Daoy (cell line): ENCODE results near the gene DNM3. TPM values are rescaled to one million over a fixed set of nuclear protein-coding genes. Genes with fewer than 3 reads are reported as not detected.
"Not testable (repeated sequence)": the region's sequence is repeated elsewhere in the genome, so short reads cannot be mapped to it uniquely, and the experiment has no call there.

ENCODE experiments used
- DNase-seq: peaks from one replicate; pipeline ENCODE4 v3.0.0-alpha.2; 2015; ENCODE audit warnings: low read depth
- total RNA-seq: library from RNA; depleted of rRNA; stranded (reverse); fragments of >200 nt; shearing (Covaris generic); gene quantifications from 2 replicates; pipeline ENCODE4 v1.2.3, GENCODE V29; 2014; rRNA removed

The DNM3 gene
- 4.3 and 4.5 TPM in 2 replicates for total RNA-seq

GRCh38 chr1:171841050-171841910, at the start of gene DNM3:
TSS of gene DNM3 (plus strand) at chr1:171841498. CDS start at chr1:171841657, 159 bp downstream.
- peak; percentile 87 for DNase-seq

GRCh38 chr1:171792656-171793369, 48.5 kb upstream of the DNM3 start:
- DNase-seq: no peak

- no peak for DNase-seq
Measured at GRCh38 chr1:171793636-171794035, 47.7 kb upstream of the DNM3 start.

- DNase-seq: peak; percentile 93
Measured at GRCh38 chr1:171794085-171794484, 47.2 kb upstream of the DNM3 start.

- no peak for DNase-seq
Measured at GRCh38 chr1:171796592-171796991, 44.7 kb upstream of the DNM3 start.

GRCh38 chr1:171798311-171798710, 43.0 kb upstream of the DNM3 start:
- no peak for DNase-seq

GRCh38 chr1:171798765-171799164, 42.5 kb upstream of the DNM3 start:
- DNase-seq: no peak

- no peak for DNase-seq
Measured at GRCh38 chr1:171799166-171799565, 42.1 kb upstream of the DNM3 start.

GRCh38 chr1:171799698-171800097, 41.6 kb upstream of the DNM3 start:
- DNase-seq: not testable (repeated sequence)

GRCh38 chr1:171800342-171800741, 41.0 kb upstream of the DNM3 start:
- DNase-seq: no peak

- no peak for DNase-seq
Measured at GRCh38 chr1:171800851-171801250, 40.4 kb upstream of the DNM3 start.

- peak; percentile 34 for DNase-seq
Measured at GRCh38 chr1:171801487-171801891, 39.8 kb upstream of the DNM3 start.

- no peak for DNase-seq
Measured at GRCh38 chr1:171802207-171802606, 39.1 kb upstream of the DNM3 start.

GRCh38 chr1:171803045-171803444, 38.3 kb upstream of the DNM3 start:
- DNase-seq: no peak

GRCh38 chr1:171803461-171804022, 37.8 kb upstream of the DNM3 start:
- no peak for DNase-seq

GRCh38 chr1:171805395-171806115, 35.7 kb upstream of the DNM3 start:
- DNase-seq: peak; percentile 50

- DNase-seq: no peak
Measured at GRCh38 chr1:171807556-171807955, 33.7 kb upstream of the DNM3 start.

- DNase-seq: no peak
Measured at GRCh38 chr1:171809834-171810233, 31.5 kb upstream of the DNM3 start.

GRCh38 chr1:171811672-171812071, 29.6 kb upstream of the DNM3 start:
- no peak for DNase-seq

- peak; percentile 17 for DNase-seq
Measured at GRCh38 chr1:171814692-171815091, 26.6 kb upstream of the DNM3 start.

- no peak for DNase-seq
Measured at GRCh38 chr1:171816300-171816901, 24.9 kb upstream of the DNM3 start.
